NCI-H1048 (cell line): Measurements from ENCODE around the gene FBXW11.
A peak's percentile ranks its signal among the peaks of the same experiment; 100 is the strongest.
"Not testable (repeated sequence)": the region's sequence is repeated elsewhere in the genome, so short reads cannot be mapped to it uniquely, and the experiment has no call there.

ENCODE experiments used
- DNase-seq: peaks from one replicate; lab custom pipeline; 2025; lab: John Stamatoyannopoulos, UW

Gene FBXW11

GRCh38 chr5:172006321-172007174 is at the start of gene FBXW11:
FBXW11 (minus strand) TSS chr5:172006638; CDS start chr5:172006502, 136 bp downstream.
- peak; percentile 97 for DNase-seq

DNA sequence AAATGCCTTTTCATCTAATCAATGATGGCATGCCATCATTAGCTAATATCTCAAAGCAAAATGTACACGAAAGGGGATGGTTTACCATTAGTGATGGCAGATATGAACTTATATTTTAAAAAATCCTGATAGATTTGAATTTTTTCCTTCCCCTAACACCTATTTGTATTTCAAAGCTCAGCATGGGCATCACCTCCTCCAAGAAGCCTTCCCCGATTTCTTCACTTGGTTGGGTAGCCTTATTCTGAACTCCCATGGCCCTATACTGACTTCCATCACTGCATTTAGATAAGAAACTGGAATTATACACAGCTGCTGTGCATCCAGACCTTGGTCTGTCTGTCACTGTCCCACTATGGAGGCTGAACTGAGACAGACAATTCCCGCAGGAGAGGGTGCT is 49.6 kb upstream of the FBXW11 start:
- no peak for DNase-seq

DNA sequence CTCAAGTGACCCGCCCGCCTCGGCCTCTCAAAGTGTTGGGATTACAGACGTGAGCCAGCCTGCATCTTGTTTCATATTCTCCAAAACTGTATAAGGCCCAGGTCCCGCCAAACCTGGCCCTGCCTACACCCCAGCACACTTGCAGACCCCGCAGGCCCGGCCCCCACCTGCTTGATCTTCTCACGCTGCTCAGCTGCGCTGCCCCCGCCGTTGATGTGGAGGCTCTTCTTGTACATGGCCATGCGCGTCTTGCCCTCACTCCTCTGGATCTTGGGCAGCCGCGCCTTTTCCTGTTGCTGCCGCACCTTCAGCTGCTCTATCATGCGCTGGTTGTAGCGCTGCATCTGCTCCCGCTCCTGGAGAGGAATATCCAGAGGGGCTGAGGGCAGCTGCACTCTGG is 49.0 kb upstream of the FBXW11 start:
- DNase-seq = no peak

- no peak for DNase-seq
Measured at GRCh38 chr5:172054611-172055153, 48.2 kb upstream of the FBXW11 start.

- no peak for DNase-seq
Measured at GRCh38 chr5:172052450-172053236, 46.2 kb upstream of the FBXW11 start.

- DNase-seq = no peak
Measured at GRCh38 chr5:172051643-172052339, 45.4 kb upstream of the FBXW11 start.

DNA sequence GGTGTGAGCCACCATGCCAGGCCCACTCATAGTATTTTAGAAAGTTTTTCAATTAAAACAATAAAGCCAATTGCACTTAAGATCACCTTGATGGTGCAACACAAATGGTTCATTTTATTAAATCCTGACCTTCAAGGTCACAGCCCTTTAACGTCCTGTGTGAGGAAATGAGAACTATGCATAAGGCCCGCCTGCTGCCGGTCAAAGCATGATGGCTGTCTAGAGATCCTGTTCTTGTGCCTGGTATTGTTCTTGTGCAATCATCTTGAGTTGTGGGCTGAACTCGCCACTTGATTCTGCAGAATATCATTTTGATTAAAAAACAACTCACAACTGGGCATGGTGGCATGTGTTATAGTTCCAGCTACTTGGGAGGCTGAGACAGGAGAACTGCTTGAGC is 43.6 kb upstream of the FBXW11 start:
- DNase-seq = no peak

- no peak for DNase-seq
Measured at GRCh38 chr5:172049226-172049796, 42.9 kb upstream of the FBXW11 start.

DNA sequence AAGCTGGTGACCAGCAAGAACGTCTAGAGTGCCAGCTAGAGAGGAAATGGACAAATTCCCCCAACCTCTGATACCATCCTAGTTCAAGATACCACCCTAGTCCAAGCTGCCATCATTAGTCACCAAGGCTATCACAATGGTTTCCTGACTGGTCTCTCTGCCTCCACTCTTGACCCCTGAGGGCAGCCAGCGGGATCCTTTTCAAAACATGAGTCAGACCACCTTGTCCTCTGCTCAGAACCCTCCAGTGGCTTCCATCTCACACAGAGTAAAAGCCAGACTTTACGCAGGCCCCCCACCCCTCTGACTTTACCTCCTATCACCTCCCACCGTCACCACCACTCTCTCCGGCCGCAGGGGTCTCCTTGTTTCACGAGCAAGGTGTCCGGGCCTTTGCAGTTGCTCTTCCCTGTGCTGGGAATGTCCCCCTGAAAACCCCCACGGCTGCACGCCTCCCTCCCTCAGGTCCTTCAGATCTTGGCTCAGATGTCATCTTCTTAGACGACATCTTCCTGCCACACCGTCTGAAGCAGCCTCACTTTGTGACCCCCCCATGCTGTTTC is 42.2 kb upstream of the FBXW11 start:
- no peak for DNase-seq

DNA sequence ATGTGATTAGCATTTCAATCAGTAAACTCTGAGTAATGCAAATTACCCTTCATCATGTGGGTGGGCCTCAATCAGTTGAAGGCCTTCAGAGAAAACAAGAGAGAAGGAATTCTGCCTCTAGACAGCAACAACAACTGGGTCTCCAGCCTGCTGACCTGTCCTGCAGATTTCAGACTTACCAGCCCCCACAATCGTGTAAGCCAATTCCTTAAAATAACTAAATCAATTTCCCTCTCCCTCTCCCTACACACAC is 41.7 kb upstream of the FBXW11 start:
- DNase-seq = no peak

DNA sequence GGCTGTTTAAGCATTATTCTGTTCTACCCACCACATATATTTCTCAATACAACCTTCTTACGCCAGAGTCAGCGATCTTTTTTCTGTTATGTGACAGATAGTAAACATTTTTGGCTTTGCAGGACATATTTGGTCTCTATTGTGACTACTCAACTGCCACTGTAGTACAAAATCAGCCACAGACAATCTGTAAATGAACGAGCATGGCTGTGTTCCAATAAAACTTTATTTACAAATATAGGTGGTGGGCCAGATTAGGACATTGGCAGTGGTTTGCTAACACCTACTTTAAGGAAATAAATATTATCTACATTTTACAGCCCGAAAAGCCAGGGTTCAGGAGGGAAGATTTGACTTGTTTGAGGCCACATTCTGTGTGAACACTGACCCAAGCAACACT is 40.2 kb upstream of the FBXW11 start:
- no peak for DNase-seq

DNA sequence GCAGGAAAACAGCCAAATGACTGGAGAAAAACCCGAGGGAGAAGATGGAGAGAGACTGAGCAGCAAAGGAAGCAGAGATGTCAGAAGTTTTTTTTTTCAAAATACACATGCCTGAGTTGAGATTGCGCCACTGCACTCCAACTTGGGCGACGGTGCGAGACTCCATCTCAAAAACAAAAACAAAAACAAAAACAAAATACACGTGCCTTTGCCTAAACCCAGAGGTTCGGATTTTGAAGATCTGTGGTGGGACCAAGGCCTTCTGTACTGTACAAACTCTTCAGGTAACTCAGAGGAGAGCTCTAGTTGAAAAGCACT is 38.8 kb upstream of the FBXW11 start:
- DNase-seq = no peak

DNA sequence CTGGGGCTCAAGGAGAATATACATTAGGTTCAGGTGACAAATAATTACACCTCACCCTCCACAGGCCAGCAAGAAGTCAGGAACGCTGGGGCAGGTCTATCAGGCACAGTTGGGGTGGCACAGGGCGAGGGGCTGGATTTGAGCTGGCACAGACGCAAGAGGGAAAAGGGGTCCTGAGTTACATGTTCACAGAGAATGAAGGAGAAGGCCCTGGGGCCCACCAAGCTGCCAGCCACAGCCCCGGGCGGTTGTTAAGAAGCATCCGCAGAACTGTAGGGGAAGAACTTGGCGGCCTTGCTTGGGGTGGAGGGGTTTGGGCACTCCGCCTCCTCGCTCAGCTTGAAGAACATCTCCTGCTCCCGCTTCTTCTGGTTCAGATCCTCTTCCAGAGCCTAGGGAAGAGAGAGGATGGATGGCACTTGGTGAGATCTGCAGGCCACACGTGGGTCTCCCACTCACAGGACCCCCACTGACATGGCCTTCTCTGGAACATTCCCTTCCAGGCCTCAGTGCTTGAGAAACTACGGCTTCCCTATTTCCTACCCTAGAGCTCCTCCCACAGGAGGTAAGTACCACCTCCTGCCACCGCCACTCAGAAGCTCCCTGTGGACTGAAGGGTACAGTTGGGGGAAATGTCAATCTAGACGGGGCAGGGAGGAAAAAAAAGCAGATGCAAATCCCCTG is 38.3 kb upstream of the FBXW11 start:
- no peak for DNase-seq

GRCh38 chr5:172043865-172044264 is 37.4 kb upstream of the FBXW11 start:
- DNase-seq = no peak

DNA sequence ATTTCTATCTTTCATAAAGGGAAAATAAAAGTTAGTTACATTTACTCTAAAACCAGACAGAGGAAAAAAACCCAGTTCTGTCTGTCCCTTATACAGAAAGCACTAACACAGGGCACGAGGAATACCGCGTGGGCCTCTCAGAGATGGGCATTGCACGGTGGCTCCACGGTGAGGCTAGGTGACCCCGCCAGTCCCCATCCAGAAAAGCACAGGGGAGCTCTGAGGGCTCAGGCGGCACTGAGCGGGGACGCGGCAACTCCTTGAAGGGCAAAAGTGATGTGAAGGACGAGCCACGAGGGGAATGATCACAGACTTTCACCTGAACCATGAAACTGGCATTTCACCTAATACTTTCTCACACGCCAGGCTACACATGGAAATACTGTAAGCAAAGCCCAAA is 35.7 kb upstream of the FBXW11 start:
- DNase-seq = no peak

GRCh38 chr5:172038167-172038566 is 31.7 kb upstream of the FBXW11 start:
- no peak for DNase-seq

- no peak for DNase-seq
Measured at GRCh38 chr5:172035049-172035448, 28.6 kb upstream of the FBXW11 start.

- DNase-seq = no peak
Measured at GRCh38 chr5:172031894-172032461, 25.5 kb upstream of the FBXW11 start.

DNA sequence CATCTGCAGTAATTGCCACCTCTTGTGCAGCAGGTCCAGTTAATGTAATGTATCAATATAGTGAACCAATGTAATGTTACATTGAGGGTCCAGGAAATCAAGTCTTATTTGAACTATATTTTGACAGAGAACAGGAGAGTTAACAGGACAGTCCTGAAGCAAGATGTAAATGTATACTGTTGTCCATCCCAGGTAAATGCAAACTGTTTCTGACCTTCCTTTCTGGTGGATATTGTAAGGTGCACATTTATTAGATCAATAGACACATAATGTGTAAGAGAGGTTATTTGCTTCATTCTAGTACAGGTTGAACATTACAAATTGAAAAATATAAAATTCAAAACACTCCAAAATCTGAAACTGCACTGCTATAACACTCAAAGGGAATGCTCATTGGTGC is 23.4 kb upstream of the FBXW11 start:
- no peak for DNase-seq

DNA sequence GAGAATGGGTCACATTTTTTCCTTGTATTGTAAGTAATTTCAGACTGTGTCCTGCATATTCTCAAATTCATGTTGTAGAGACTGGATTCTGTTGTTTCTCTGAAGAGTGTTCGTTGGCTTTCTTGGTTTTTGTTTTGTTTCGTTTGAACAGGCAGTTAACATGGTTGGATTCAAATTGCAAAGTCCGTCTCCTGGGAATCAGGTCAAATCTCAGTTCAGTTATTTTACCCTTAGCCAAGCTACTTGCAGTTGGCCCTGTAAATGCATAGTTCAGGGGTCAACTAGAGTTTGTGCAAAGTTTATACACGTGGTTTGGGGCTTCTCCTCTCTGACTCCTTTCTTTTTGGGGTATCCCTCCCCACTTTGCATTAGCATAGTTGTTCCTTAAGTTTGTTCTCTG is 21.7 kb upstream of the FBXW11 start:
- DNase-seq = no peak

GRCh38 chr5:172020110-172020786 is 13.8 kb upstream of the FBXW11 start:
- DNase-seq = not testable (repeated sequence)
